Measurements from ENCODE around the gene RALGPS2.
"Not testable (repeated sequence)": the region's sequence is repeated elsewhere in the genome, so short reads cannot be mapped to it uniquely, and the experiment has no call there.

Gene RALGPS2

DNA sequence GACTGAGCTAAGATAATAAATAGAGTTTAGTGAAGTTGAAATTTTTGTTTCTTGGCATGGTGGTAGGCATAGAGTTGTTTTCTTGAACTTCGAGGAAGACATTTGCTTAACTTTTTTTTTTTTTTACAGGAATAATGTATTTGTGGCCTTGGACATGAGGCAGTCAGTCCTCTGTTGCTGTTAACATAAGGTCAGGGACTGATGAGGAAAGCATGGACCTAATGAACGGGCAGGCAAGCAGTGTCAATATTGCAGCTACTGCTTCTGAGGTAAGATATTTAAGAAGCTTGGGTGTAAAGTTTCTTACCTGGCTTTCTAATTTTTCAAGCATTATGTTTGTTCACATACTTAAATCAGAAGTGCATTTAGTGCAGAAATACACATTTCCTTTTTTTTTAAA lies 51.5 kb downstream of the RALGPS2 start:
- in situ Hi-C loops (cut with MboI; ENCODE audit: low sequenced_read_pairs) = no loop called here

DNA sequence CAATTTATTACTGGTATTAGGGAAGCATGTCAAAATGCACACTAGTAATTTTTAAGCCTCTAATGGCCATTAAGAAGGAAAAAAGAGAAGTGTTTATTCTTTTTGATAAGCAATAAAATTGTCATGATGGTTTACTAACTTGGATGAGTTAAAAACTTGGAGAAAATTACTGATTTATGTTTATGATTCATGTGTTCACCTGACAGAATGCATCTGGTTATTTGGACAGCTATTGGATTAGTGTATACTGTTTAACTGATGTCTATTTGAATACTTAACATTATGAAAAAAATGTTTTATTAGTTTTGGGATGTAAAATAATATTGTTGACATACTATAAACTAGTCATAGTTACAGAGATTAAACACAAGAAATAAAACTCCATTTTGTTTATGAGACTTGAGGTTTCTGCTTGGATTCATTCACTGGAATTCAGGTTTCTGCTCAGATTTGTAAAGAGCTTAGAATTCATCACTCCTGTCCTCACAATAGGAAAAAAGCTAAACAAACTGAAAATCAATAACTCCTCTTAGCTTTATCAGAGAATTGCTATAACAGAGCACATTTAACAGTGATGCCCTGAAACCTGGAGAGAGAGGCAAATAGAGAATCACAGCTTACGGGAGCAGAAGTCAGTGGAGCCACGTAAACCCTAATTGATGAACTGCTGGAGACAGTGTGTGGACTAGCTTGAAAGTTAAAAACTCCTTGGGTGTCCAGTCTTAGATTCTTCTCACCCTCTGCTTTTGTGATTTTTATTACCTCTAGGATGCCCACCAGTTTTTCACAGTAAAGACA lies 56.7 kb downstream of the RALGPS2 start:
- in situ Hi-C loops (cut with MboI; ENCODE audit: low sequenced_read_pairs) = no loop called here

DNA sequence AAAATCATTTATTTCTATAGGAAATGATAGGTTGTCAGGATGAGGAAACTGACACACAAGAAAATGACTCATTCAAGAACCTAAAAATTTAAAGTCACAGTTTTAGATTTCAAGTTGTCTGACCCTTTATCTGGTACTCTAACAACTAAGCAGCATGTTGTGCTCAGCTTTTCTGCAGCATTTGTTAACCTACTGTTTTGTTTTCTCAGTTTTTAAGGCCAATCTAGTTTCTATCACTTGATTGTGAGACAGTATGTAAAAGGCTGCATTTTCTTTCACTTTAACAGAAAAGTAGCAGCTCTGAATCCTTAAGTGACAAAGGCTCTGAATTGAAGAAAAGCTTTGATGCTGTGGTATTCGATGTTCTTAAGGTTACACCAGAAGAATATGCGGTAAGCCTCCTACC lies 59.1 kb downstream of the RALGPS2 start:
- in situ Hi-C loops (cut with MboI; ENCODE audit: low sequenced_read_pairs) = no loop called here

GRCh38 chr1:178792394-178792793 lies 67.3 kb downstream of the RALGPS2 start:
- in situ Hi-C loops (cut with MboI; ENCODE audit: low sequenced_read_pairs) = no loop called here

DNA sequence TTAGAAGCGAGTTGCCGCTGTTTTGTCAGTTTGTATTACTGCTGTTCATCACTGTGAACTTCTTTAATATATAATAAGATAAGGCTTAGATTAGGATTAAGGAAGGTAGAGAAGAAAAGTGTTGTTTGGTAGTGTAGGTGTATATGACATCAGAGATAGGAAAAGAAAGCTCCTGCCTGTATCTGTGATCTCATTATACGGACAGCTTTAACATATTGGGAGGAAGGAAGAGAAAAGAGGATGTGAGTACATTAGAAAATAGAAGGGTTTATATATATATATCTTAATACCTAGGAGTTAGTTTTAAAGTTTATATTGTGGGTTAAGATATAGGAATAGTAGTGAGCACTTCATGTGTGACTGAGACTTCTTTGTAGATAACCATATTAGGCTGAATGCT lies 71.0 kb downstream of the RALGPS2 start:
- in situ Hi-C loops (cut with MboI; ENCODE audit: low sequenced_read_pairs) = no loop called here

GRCh38 chr1:178797590-178797989 lies 72.5 kb downstream of the RALGPS2 start:
- in situ Hi-C loops (cut with MboI; ENCODE audit: low sequenced_read_pairs) = no loop called here

- in situ Hi-C loops (cut with MboI; ENCODE audit: low sequenced_read_pairs) = no loop called here
Observed at GRCh38 chr1:178798232-178798861, 73.3 kb downstream of the RALGPS2 start.

DNA sequence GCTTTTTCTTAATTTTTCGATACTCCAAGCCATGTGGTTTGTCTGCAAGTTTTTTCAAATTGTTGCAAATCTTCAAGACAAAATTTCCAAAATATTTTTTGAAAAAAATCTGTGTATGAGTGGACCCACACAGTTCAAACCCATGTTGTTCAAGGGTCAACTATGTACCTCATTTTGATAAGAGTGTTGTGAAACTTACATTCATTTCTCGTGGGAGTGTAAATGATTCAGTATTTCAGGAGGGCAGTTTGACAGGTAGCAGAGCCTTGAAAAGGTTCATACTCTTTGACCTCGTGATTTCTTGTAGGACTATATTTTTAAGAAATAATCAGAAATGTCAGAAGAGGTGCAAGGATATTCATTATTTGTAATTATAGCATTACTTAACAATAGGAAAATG lies 77.8 kb downstream of the RALGPS2 start:
- in situ Hi-C loops (cut with MboI; ENCODE audit: low sequenced_read_pairs) = no loop called here

GRCh38 chr1:178806665-178807300 lies 81.7 kb downstream of the RALGPS2 start:
- in situ Hi-C loops (cut with MboI; ENCODE audit: low sequenced_read_pairs) = no loop called here

- in situ Hi-C loops (cut with MboI; ENCODE audit: low sequenced_read_pairs) = no loop called here
Observed at GRCh38 chr1:178808529-178808928, 83.5 kb downstream of the RALGPS2 start.

GRCh38 chr1:178810585-178810984 lies 85.5 kb downstream of the RALGPS2 start:
- in situ Hi-C loops (cut with MboI; ENCODE audit: low sequenced_read_pairs) = no loop called here

- in situ Hi-C loops (cut with MboI; ENCODE audit: low sequenced_read_pairs) = no loop called here
Observed at GRCh38 chr1:178818416-178818815, 93.4 kb downstream of the RALGPS2 start.

DNA sequence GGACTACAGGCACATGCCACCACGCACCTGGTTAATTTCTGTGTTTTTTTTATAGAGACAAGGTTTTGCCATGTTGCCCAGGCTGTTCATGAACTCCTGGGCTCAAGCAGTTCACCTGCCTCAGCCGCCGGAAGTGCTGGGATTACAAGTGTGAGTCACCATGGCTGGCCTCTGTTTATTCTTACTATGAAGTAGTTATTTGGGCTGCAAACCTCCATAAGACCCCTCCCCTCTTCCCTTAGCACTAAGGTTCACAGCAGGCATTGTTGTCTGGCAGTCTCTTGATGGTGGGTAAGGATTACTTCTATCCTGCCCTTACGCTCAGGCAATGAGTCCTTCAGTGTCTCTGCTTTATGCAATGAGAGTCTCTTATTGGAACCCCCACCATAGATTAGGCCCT lies 94.1 kb downstream of the RALGPS2 start:
- in situ Hi-C loops (cut with MboI; ENCODE audit: low sequenced_read_pairs) = no loop called here

DNA sequence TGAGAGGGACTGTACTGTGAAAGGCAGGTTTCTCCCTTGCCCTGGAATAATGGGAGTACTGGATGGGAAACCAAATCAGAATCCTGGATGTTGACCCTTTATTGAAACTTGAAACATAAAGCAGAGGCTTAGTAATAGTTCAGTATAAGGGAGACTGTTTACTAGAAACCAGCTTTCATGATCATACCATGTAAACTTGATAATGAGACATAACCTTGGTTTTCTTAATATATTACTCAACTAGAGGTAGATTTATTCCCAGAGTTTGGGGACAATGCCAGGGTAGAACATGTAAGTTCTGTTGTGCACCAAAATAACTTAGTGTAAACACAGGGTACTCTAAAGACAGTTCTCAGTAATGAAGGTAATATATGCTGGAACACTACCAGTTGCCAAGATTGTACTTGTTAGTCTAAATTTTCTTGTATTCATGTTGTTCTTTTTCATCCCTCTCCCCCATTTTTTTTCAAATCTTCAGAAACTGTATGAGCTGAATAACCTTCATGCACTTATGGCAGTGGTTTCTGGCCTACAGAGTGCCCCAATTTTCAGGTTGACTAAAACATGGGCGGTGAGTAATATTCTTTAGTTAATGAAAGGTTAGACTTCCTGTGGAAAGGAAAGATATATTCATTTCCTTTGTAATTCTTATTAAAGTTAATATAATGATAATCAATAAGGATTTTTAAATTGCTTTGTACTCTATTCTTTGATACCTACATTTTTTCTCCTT lies 96.3 kb downstream of the RALGPS2 start:
- in situ Hi-C loops (cut with MboI; ENCODE audit: low sequenced_read_pairs) = no loop called here

- in situ Hi-C loops (cut with MboI; ENCODE audit: low sequenced_read_pairs) = no loop called here
Observed at GRCh38 chr1:178825167-178825566, 100.1 kb downstream of the RALGPS2 start.

DNA sequence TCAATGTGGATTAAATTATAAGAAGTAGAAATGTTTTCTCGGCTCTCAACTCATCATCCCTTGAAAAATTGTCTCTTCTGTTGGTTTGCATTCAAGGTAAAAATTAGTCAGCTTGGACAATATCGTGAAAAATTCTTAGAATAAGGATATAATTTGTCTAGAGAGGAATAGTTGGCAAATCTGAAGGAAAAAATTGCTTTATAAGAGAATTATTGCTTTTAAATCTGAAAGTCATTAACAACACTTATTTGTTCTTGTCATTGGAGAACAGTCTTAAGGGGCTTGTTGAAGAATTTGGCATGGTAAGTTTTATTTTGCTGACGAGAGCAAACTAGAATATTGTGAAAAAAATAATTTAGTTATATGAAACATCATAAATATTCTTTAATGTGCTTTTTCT lies 119.4 kb downstream of the RALGPS2 start:
- in situ Hi-C loops (cut with MboI; ENCODE audit: low sequenced_read_pairs) = no loop called here

DNA sequence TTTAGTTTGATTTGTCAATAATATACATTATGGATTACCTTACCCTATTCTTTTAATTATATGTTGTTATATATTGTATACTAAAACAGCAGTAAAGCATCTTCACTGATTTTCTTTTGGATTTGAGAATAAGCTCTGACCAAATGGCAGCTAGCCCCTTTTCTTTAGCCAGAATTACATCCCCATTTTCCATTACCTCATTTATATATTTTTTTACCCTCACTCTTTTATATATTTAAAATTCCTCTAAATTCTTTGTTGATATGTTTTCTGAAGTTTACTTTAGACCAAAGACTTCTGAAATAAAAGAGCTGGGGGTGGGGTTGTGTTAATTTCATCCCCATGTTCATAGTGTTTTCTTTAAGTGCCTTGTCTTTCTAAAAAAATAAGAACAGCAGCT lies 121.3 kb downstream of the RALGPS2 start:
- in situ Hi-C loops (cut with MboI; ENCODE audit: low sequenced_read_pairs) = no loop called here

DNA sequence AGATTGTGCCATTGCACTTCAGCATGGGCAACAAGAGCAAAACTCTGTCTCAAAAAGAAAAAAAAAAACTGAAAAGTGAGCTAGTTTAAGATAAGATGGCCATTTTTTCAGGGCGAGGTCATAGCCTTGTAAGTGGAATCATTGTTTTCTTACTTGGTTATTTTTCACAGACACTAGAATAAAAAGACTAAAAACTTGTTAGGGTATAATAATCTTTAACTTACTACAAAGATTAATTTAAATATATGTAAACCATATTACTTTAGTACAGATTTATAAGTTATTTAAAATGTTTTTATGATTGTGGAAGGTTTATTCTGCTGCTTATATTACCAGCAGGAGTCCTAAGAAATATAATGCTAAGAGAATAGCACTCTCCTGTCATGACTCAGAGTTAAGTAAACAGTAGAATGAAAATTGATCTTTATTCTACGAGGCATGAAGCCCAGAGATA lies 122.4 kb downstream of the RALGPS2 start:
- in situ Hi-C loops (cut with MboI; ENCODE audit: low sequenced_read_pairs) = no loop called here

DNA sequence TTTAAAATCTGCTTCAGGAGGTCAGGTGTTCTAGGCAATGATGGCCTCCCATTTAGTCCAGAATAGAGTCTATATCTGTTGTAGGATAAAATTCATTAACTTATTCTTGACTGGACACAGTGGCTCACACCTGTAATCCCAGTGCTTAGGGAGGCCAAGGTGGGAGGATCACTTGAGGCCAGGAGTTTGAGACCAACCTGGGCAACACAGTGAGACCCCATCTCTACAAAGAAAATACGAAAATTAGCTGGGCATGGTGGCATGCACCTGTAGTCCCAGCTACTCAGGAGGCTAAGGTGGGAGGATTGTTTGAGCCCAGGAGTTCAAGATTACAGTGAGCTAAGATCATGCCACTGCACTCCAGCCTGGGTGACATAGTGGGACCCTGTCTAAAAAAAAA lies 122.9 kb downstream of the RALGPS2 start:
- in situ Hi-C loops (cut with MboI; ENCODE audit: low sequenced_read_pairs) = not testable (repeated sequence)

GRCh38 chr1:178849918-178850317 lies 124.9 kb downstream of the RALGPS2 start:
- in situ Hi-C loops (cut with MboI; ENCODE audit: low sequenced_read_pairs) = no loop called here

GRCh38 chr1:178857126-178857525 lies 132.1 kb downstream of the RALGPS2 start:
- in situ Hi-C loops (cut with MboI; ENCODE audit: low sequenced_read_pairs) = no loop called here

All from hTERT RPE-1 (cell line).